ENCODE results near the gene PANK1.
"Not testable (repeated sequence)": the region's sequence is repeated elsewhere in the genome, so short reads cannot be mapped to it uniquely, and the experiment has no call there.

The PANK1 gene

GRCh38 chr10:89566095-89566950, 78.7 kb downstream of the PANK1 start:
- no peak for DNase-seq

GRCh38 chr10:89565180-89565579, 79.9 kb downstream of the PANK1 start:
- DNase-seq = no peak

GRCh38 chr10:89563861-89564478, 81.1 kb downstream of the PANK1 start:
- peak; percentile 48 for DNase-seq

- no peak for DNase-seq
These were observed 81.7 kb downstream of the PANK1 start for GRCh38 chr10:89563311-89563710.

GRCh38 chr10:89556600-89556999, 88.4 kb downstream of the PANK1 start:
- DNase-seq = no peak

GRCh38 chr10:89555688-89556445, 89.2 kb downstream of the PANK1 start:
- DNase-seq = no peak

GRCh38 chr10:89554433-89554832, 90.6 kb downstream of the PANK1 start:
- DNase-seq = no peak

- no peak for DNase-seq
These were observed 91.8 kb downstream of the PANK1 start for GRCh38 chr10:89553064-89553734.

GRCh38 chr10:89552213-89552612, 92.8 kb downstream of the PANK1 start:
- DNase-seq = no peak

GRCh38 chr10:89550509-89550908, 94.5 kb downstream of the PANK1 start:
- DNase-seq = no peak

GRCh38 chr10:89549510-89549909, 95.5 kb downstream of the PANK1 start:
- no peak for DNase-seq

- no peak for DNase-seq
These were observed 96.4 kb downstream of the PANK1 start for GRCh38 chr10:89548673-89549072.

- DNase-seq = no peak
These were observed 97.1 kb downstream of the PANK1 start for GRCh38 chr10:89547853-89548513.

GRCh38 chr10:89546651-89547050, 98.4 kb downstream of the PANK1 start:
- DNase-seq = not testable (repeated sequence)

GRCh38 chr10:89543841-89544240, 101.2 kb downstream of the PANK1 start:
- no peak for DNase-seq

GRCh38 chr10:89540420-89540949, 104.6 kb downstream of the PANK1 start:
- no peak for DNase-seq

- no peak for DNase-seq
These were observed 107.7 kb downstream of the PANK1 start for GRCh38 chr10:89537364-89537763.

- no peak for DNase-seq
These were observed 109.1 kb downstream of the PANK1 start for GRCh38 chr10:89536013-89536354.

GRCh38 chr10:89535171-89536012, 109.7 kb downstream of the PANK1 start, which contains the start of gene SLC16A12:
Gene SLC16A12 (minus strand): TSS chr10:89535594. CDS start chr10:89462578, 73,016 bp downstream.
- DNase-seq = no peak

- no peak for DNase-seq
These were observed 110.2 kb downstream of the PANK1 start for GRCh38 chr10:89534826-89535166.

All from NCI-H1436 (cell line).